GM18873 (cell line): ENCODE measurements around the gene EBNA1BP2.
A peak's percentile ranks its signal among the peaks of the same experiment; 100 is the strongest.
"Not testable (repeated sequence)": the region's sequence is repeated elsewhere in the genome, so short reads cannot be mapped to it uniquely, and the experiment has no call there.

ENCODE experiments used
- ATAC-seq: cut with Tn5 transposase; IDR thresholded peaks from one replicate; pipeline ENCODE4 v1.9.1; 2021; ENCODE audit warnings: mild to moderate bottlenecking, moderate library complexity, moderate number of reproducible peaks; ENCODE audit not compliant: unreplicated experiment, low FRiP score

The EBNA1BP2 gene

GRCh38 chr1:43171876-43172526 is at the start of gene EBNA1BP2, which contains the start of gene CFAP57:
Gene EBNA1BP2, minus strand, starts transcription at chr1:43172290. Its CDS starts 172 bp downstream, at chr1:43172118.
Gene CFAP57, plus strand, starts transcription at chr1:43172330. Its CDS starts 424 bp downstream, at chr1:43172754.
- ATAC-seq: peak; percentile 79

- no peak for ATAC-seq
These were observed 49.7 kb upstream of the EBNA1BP2 start for GRCh38 chr1:43221797-43222196.

- ATAC-seq: peak; percentile 56
These were observed 49.1 kb upstream of the EBNA1BP2 start for GRCh38 chr1:43220905-43221778.

- ATAC-seq: no peak
These were observed 45.7 kb upstream of the EBNA1BP2 start for GRCh38 chr1:43217747-43218146.

- no peak for ATAC-seq
These were observed 42.7 kb upstream of the EBNA1BP2 start for GRCh38 chr1:43214501-43215444.

- not testable (repeated sequence) for ATAC-seq
These were observed 36.2 kb upstream of the EBNA1BP2 start for GRCh38 chr1:43208277-43208676.

GRCh38 chr1:43207229-43207853 is 35.3 kb upstream of the EBNA1BP2 start:
- no peak for ATAC-seq

GRCh38 chr1:43206600-43207228 is 34.6 kb upstream of the EBNA1BP2 start:
- ATAC-seq: no peak

- ATAC-seq: no peak
These were observed 33.6 kb upstream of the EBNA1BP2 start for GRCh38 chr1:43205671-43206070.

- ATAC-seq: no peak
These were observed 32.3 kb upstream of the EBNA1BP2 start for GRCh38 chr1:43204394-43204793.

- no peak for ATAC-seq
These were observed 31.8 kb upstream of the EBNA1BP2 start for GRCh38 chr1:43203859-43204258.

- ATAC-seq: no peak
These were observed 27.1 kb upstream of the EBNA1BP2 start for GRCh38 chr1:43199093-43199726.

GRCh38 chr1:43197343-43198127 is 25.4 kb upstream of the EBNA1BP2 start:
- no peak for ATAC-seq

- ATAC-seq: no peak
These were observed 22.4 kb upstream of the EBNA1BP2 start for GRCh38 chr1:43194509-43194908.

GRCh38 chr1:43188106-43188505 is 16.0 kb upstream of the EBNA1BP2 start:
- no peak for ATAC-seq

GRCh38 chr1:43184995-43185394 is 12.9 kb upstream of the EBNA1BP2 start:
- ATAC-seq: no peak

- no peak for ATAC-seq
These were observed 12.3 kb upstream of the EBNA1BP2 start for GRCh38 chr1:43184388-43184787.

GRCh38 chr1:43177691-43178090 is 5.6 kb upstream of the EBNA1BP2 start:
- no peak for ATAC-seq
